Activated CD4-positive, alpha-beta T cell treated with anti-CD3 and anti-CD28 coated beads for 4 hours (primary cell): ENCODE measurements around the gene CHST2.

ENCODE experiments used
- DNase-seq, 2 donors: peaks; one replicate each; pipeline ENCODE4 v3.0.0-alpha.2; 2020

CHST2 gene

GRCh38 chr3:143135150-143135549 is 15.6 kb downstream of the CHST2 start:
- no peak for DNase-seq

GRCh38 chr3:143137435-143138036 is 18.0 kb downstream of the CHST2 start:
- DNase-seq = no peak

GRCh38 chr3:143138953-143139352 is 19.4 kb downstream of the CHST2 start:
- no peak for DNase-seq

- no peak for DNase-seq
These were observed 20.2 kb downstream of the CHST2 start for GRCh38 chr3:143139762-143140161.

- DNase-seq = no peak
These were observed 21.0 kb downstream of the CHST2 start for GRCh38 chr3:143140550-143140949.

- DNase-seq = no peak
These were observed 22.8 kb downstream of the CHST2 start for GRCh38 chr3:143142354-143142753.

GRCh38 chr3:143145906-143146305 is 26.3 kb downstream of the CHST2 start:
- no peak for DNase-seq

- DNase-seq = no peak
These were observed 27.1 kb downstream of the CHST2 start for GRCh38 chr3:143146486-143147274.

GRCh38 chr3:143147707-143148106 is 28.1 kb downstream of the CHST2 start:
- no peak for DNase-seq

- DNase-seq = no peak
These were observed 30.5 kb downstream of the CHST2 start for GRCh38 chr3:143150071-143150470.

- no peak for DNase-seq
These were observed 31.6 kb downstream of the CHST2 start for GRCh38 chr3:143151004-143151731.

- no peak for DNase-seq
These were observed 32.5 kb downstream of the CHST2 start for GRCh38 chr3:143152043-143152442.

GRCh38 chr3:143155756-143156155 is 36.2 kb downstream of the CHST2 start:
- DNase-seq = no peak

- DNase-seq = no peak
These were observed 38.7 kb downstream of the CHST2 start for GRCh38 chr3:143158014-143158988.

GRCh38 chr3:143160437-143160836 is 40.9 kb downstream of the CHST2 start:
- no peak for DNase-seq

GRCh38 chr3:143163562-143164100 is 44.1 kb downstream of the CHST2 start:
- no peak for DNase-seq

GRCh38 chr3:143165211-143165610 is 45.6 kb downstream of the CHST2 start:
- DNase-seq = no peak

GRCh38 chr3:143165612-143166285 is 46.2 kb downstream of the CHST2 start:
- peak; percentile 19 for DNase-seq

- no peak for DNase-seq
These were observed 46.8 kb downstream of the CHST2 start for GRCh38 chr3:143166376-143166775.

- DNase-seq = no peak
These were observed 48.6 kb downstream of the CHST2 start for GRCh38 chr3:143167969-143168854.

- DNase-seq = no peak
These were observed 49.3 kb downstream of the CHST2 start for GRCh38 chr3:143168855-143169192.
